ENCODE results near the gene OPCML.

Gene OPCML

GRCh38 chr11:133163463-133164419 is 368.6 kb downstream of the OPCML start:
- DNase-seq, result no peak

- no peak for DNase-seq
These were observed 370.1 kb downstream of the OPCML start for GRCh38 chr11:133162227-133162626.

GRCh38 chr11:133160754-133161153 is 371.5 kb downstream of the OPCML start:
- DNase-seq, result no peak

- DNase-seq, result no peak
These were observed 375.1 kb downstream of the OPCML start for GRCh38 chr11:133156986-133157745.

DNA sequence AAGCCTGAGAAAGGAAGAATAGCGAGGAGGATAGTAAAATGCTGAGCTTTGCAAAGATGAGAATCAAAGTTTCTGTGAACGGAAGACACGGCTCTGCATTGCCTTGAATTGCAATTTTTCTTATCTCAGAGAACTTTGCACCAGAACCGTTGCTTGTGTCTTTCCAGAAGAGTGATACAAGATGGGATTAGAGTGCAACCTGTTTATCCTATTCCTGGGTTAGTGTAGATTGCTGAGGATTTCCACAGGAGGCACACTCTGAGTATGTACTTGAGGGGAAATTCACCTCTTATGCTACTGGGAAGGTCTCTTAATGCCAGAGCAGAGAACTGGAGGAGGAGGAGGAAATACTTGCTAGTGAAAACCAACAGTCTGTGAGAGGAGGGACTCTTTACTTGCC is 377.5 kb downstream of the OPCML start:
- no peak for DNase-seq

DNA sequence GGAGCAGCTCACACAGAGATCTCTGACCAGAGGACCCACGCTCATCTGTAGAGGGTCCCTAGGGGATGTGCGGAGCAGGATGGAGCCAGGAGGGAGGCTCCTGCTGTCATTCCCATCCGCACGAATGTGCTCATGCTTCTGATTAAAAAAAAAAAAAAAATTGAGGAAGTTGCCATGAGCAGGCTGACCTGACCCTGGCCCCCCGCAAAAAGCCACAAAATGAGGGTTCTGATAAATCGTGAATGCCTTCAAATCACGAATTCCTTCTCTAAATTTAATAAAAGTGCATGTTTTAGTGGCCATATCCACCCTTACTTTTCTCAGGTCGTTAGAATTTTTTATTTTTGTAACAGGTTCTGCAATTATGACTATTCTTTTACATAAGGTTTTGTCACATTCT is 378.2 kb downstream of the OPCML start:
- no peak for DNase-seq

DNA sequence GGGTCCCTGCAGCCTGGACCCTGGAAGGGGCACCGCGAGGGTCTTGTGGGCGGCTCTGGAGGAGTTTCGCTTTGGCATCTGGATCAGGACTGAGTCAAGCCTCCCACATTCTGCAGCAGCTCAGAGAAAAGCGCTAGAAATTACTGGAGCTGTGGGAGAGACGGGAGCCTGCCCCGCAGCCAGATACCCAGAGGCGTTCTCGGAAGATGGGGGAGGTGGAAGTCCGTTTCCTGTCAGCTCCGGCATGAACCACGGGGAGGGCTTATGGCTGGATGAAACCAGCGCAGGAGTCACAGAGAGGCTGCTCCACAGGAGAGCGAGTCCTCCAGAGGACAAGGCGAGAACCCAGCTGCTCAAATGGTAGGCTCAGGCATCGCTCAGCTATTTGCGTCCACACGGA is 379.3 kb downstream of the OPCML start:
- DNase-seq, result no peak

- no peak for DNase-seq
These were observed 382.6 kb downstream of the OPCML start for GRCh38 chr11:133149698-133150097.

- no peak for DNase-seq
These were observed 384.7 kb downstream of the OPCML start for GRCh38 chr11:133147625-133148024.

- DNase-seq, result no peak
These were observed 385.5 kb downstream of the OPCML start for GRCh38 chr11:133146697-133147306.

GRCh38 chr11:133137939-133138338 is 394.4 kb downstream of the OPCML start:
- no peak for DNase-seq

- no peak for DNase-seq
These were observed 395.0 kb downstream of the OPCML start for GRCh38 chr11:133137270-133137669.

DNA sequence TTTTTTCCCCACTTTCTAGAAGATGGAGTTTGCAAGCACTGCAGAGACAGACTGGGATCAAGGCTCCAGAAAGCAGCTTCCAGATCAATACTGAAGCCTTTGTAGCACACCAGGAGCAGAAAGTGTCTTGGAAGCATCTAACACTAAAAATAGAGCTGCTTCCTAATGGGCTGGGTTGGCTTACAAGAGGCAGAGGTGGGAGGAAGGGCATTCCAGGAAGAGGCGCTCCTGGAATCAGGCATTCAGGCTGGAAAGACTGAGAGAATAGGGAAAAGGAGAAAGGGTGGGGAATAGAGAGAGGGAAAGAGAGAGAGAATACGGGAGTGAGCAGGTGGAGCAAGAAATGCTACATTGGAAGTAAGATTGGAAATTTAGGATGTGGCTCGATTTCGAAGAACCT is 395.9 kb downstream of the OPCML start:
- no peak for DNase-seq

- no peak for DNase-seq
These were observed 397.8 kb downstream of the OPCML start for GRCh38 chr11:133134314-133135173.

GRCh38 chr11:133133606-133134005 is 398.7 kb downstream of the OPCML start:
- DNase-seq, result no peak

- no peak for DNase-seq
These were observed 399.3 kb downstream of the OPCML start for GRCh38 chr11:133133050-133133449.

DNA sequence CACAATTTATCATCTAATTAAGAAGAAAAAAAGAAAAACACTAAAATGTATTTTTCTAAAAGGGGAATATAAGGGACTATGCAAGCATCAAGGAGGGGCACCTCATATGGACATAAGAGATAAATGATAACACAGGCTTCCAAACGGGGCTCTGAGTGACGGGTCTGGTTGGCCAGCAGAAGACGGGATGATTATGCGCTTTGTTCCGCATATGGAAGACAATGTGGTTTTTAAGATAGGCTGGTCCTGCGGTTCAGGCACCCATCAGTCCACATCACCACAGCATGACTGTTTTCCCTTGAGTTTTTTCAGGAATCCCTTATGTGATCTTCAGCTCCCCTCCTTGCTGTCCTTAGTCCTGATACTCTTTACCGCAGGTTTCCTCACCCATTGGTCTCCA is 404.6 kb downstream of the OPCML start:
- DNase-seq, result no peak

- no peak for DNase-seq
These were observed 408.5 kb downstream of the OPCML start for GRCh38 chr11:133123796-133124195.

DNA sequence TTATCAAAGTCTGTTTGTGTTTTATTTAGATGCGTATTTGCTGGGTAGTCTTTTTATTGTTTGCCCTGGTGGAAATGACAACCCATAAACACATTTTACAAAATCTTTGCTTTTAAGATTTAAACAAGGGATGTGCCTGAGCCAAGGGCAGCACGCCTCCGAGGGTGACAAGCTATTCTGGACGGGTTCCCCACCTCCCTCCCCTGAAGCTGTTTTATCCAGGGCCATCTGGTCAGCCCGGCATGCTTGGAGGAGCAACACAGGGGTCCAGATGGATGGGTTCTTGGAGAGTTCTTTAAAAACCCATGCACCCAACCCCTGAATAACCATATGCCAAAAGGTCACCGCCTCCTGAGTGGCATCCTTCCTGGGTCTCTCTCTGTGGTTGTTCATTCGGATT is 408.9 kb downstream of the OPCML start:
- DNase-seq, result no peak

GRCh38 chr11:133122256-133122655 is 410.0 kb downstream of the OPCML start:
- no peak for DNase-seq

- no peak for DNase-seq
These were observed 413.6 kb downstream of the OPCML start for GRCh38 chr11:133118563-133119268.

DNA sequence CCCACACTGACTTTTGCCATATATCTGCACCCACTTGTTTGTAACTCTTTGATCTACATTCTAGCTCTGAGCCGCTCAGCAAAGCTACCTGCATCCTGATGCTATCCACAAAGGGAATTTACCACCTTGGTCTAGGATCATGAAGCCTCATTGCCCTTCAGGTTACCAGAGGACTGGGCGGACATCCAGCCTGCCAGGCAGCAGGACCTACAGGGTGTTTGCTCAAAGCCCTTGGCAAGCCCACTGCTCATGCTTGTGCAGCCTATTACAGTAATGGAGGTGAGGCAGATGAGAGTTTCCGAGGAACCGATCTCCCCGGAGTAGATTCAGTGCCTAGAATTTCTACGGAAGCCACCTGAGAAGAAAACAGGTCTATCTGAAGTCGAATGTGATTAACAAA is 417.2 kb downstream of the OPCML start:
- no peak for DNase-seq
